HCT116 (cell line): Measurements from ENCODE around the gene ADI1. TPM values are rescaled to one million over a fixed set of nuclear protein-coding genes. Genes with fewer than 3 reads are reported as not detected.

Source experiments
- ATAC-seq: fragments of 200-7000 bp; cut with Tn5 transposase; 2 replicates; pipeline ENCODE4 v1.9.1; 2020; ENCODE audit warnings: mild to moderate bottlenecking, moderate library complexity
- BruUV-seq: library from RNA; stranded (reverse); fragments of 400-500 nt; replicated peaks from 2 replicates; lab custom pipeline; 2021; lab: Mats Ljungman, UMichigan
- CTCF ChIA-PET: fragments of 300-600 bp; sonication (Branson Sonifier 250); formaldehyde crosslinking; loops from one replicate; lab custom pipeline; 2021; ENCODE audit warnings: antibody characterized with exemption; lab: Charles Lee
- POLR2A ChIA-PET: fragments of 300-600, 350-600 bp; sonication (Branson Sonifier 250); formaldehyde crosslinking; loops from one replicate; lab custom pipeline; 2021; ENCODE audit warnings: antibody characterized with exemption; lab: Charles Lee
- RAD21 ChIA-PET, 2 experiments: fragments of 300-600 bp; sonication (Branson Sonifier 250); formaldehyde crosslinking; loops; one replicate each; lab custom pipeline; 2023; ENCODE audit warnings: low total read pairs in 2 of 2; ENCODE audit not compliant: uncharacterized antibody in 2 of 2, unreplicated experiment in 2 of 2, low non-redundant PET in 1 of 2; lab: Charles Lee
- DNase-seq: peaks from one replicate; pipeline ENCODE4 v3.0.0-alpha.2; 2010; ENCODE audit warnings: low read depth, low spot score
- H2AFZ ChIP-seq: fragments of 200-600 bp; shearing (Covaris generic), sonication (generic); 2 replicates; pipeline ENCODE4 v1.6.1; 2017; ENCODE audit warnings: low read depth, mixed run types, mixed read lengths, antibody characterized with exemption, low read length; ENCODE audit not compliant: poor library complexity, severe bottlenecking
- H3K27ac ChIP-seq: 2 replicates; pipeline ENCODE4 v1.5.1; 2012; ENCODE audit warnings: low read depth, low read length
- H3K27me3 ChIP-seq: fragments of 200-600 bp; sonication (generic); 2 replicates; pipeline ENCODE4 v1.6.1; 2016; ENCODE audit warnings: mixed run types, low read length, mixed read lengths; ENCODE audit not compliant: insufficient read depth
- H3K36me3 ChIP-seq, 2 experiments: fragments of 200-500 bp in 1 of 2; fragments of 200-600 bp in 1 of 2; sonication (Bioruptor generic) in 1 of 2; sonication (generic) in 1 of 2; 2 replicates each; pipeline versions ENCODE4 v1.5.1 to v1.6.1; 2014 to 2016; ENCODE audit warnings: low read length in 2 of 2, inconsistent platforms in 1 of 2, mixed read lengths in 1 of 2, mixed run types in 1 of 2; ENCODE audit not compliant: insufficient read depth in 2 of 2, control insufficient read depth in 1 of 2
- H3K4me1 ChIP-seq, 2 experiments: fragments of 200-600 bp in 1 of 2; sonication (generic) in 1 of 2; 2 replicates each; pipeline versions ENCODE4 v1.5.1 to v1.6.1; 2012 to 2017; ENCODE audit warnings: low read length in 2 of 2, inconsistent platforms in 1 of 2, mild to moderate bottlenecking in 1 of 2, mixed read lengths in 1 of 2, mixed run types in 1 of 2, moderate library complexity in 1 of 2; ENCODE audit not compliant: insufficient read depth in 2 of 2, control insufficient read depth in 1 of 2
- H3K4me2 ChIP-seq: fragments of 200-600 bp; sonication (generic); 2 replicates; pipeline ENCODE4 v1.6.1; 2017; ENCODE audit warnings: mixed run types, low read length, mixed read lengths
- H3K4me3 ChIP-seq, 2 experiments: fragments of 200-600 bp in 1 of 2; sonication (generic) in 1 of 2; replicated peaks in 1 of 2; 2 replicates each; pipeline ENCODE4 v1.5.1; 2011 to 2016; ENCODE audit warnings: low read length in 2 of 2, control low read depth in 1 of 2, low read depth in 1 of 2, mild to moderate bottlenecking in 1 of 2, mixed read lengths in 1 of 2, mixed run types in 1 of 2
- H3K79me2 ChIP-seq: fragments of 200-600 bp; sonication (generic); 2 replicates; pipeline ENCODE4 v1.6.1; 2017; ENCODE audit warnings: mild to moderate bottlenecking, mixed run types, low read length, moderate library complexity, mixed read lengths; ENCODE audit not compliant: insufficient read depth
- H3K9ac ChIP-seq: fragments of 200-600 bp; sonication (generic); 2 replicates; pipeline ENCODE4 v1.6.1; 2016; ENCODE audit warnings: low read length, mixed read lengths
- H3K9me2 ChIP-seq: fragments of 200-600 bp; sonication (generic), shearing (Covaris generic); 2 replicates; pipeline ENCODE4 v1.6.1; 2017; ENCODE audit warnings: mixed run types, mild to moderate bottlenecking, moderate library complexity; ENCODE audit not compliant: insufficient read depth
- H3K9me3 ChIP-seq, 2 experiments: fragments of 200-500 bp in 1 of 2; fragments of 200-600 bp in 1 of 2; sonication (Bioruptor generic) in 1 of 2; sonication (generic) in 1 of 2; 2 replicates each; pipeline ENCODE4 v1.6.1; 2014 to 2017; ENCODE audit warnings: low read length in 2 of 2, mixed read lengths in 2 of 2, inconsistent platforms in 1 of 2, low read depth in 1 of 2, mild to moderate bottlenecking in 1 of 2, mixed run types in 1 of 2, moderate library complexity in 1 of 2; ENCODE audit not compliant: control insufficient read depth in 1 of 2, insufficient read depth in 1 of 2
- H4K20me1 ChIP-seq: fragments of 200-600 bp; sonication (generic), shearing (Covaris generic); 2 replicates; pipeline ENCODE4 v1.6.1; 2017; ENCODE audit warnings: mixed run types, mild to moderate bottlenecking, moderate library complexity; ENCODE audit not compliant: insufficient read depth
- CTCF ChIP-seq, 3 experiments: fragments of 200-600 bp in 1 of 3; sonication (generic) in 1 of 3; IDR thresholded peaks in 2 of 3; conservative IDR thresholded peaks in 1 of 3; 2 replicates each; pipeline ENCODE4 v1.5.1; 2012 to 2017; ENCODE audit warnings: low read depth in 2 of 3, low read length in 2 of 3, antibody characterized with exemption in 1 of 3, borderline replicate concordance in 1 of 3, control low read depth in 1 of 3, mild to moderate bottlenecking in 1 of 3, mixed read lengths in 1 of 3, mixed run types in 1 of 3, moderate library complexity in 1 of 3; ENCODE audit not compliant: insufficient read depth in 1 of 3
- FOSL1 ChIP-seq: IDR thresholded peaks from 2 replicates; pipeline ENCODE4 v1.6.1; 2012; ENCODE audit warnings: low read depth
- POLR2AphosphoS5 ChIP-seq: IDR thresholded peaks from 2 replicates; pipeline ENCODE4 v1.6.1; 2011; ENCODE audit warnings: mild to moderate bottlenecking, low read depth, low read length, moderate library complexity
- SRF ChIP-seq: IDR thresholded peaks from 2 replicates; pipeline ENCODE4 v1.6.1; 2012; ENCODE audit warnings: low read depth
- intact Hi-C: fragments of 100-400 bp; cut with micrococcal nuclease; formaldehyde crosslinking; loops from 2 replicates; pipeline ENCODE4 v1.10.0; 2022
- total RNA-seq: library from RNA; stranded (reverse); gene quantifications from one replicate; pipeline ENCODE4 v1.2.1, GENCODE V29; 2021; ENCODE audit not compliant: unreplicated experiment
- TF ChIP-seq, protein P1 (sequence below): IDR thresholded peaks from 2 replicates; pipeline ENCODE4 v1.6.1; 2012

The ADI1 gene
- total RNA-seq, 1 experiment from 2014 or later: 27.0 TPM

DNA sequence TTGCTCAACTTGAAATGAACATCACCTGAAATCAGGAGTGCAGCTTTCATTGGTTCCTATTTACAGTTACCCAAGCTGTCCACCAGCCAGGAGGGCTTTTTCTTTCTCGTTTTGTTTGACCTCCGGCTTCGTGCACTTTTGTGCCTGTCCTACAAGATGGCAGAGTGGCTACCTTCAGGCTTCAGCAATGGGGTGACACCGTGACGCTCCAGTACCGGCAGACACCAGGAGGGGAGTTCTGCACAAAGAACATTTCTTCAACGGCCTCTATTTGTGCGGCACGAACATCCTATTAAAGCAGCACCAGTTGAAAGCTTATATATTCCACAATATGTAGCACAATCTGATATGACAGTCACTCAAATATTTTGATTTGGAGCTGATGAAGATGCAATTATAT lies 20.5 kb upstream of the ADI1 start:
- peaks cover 8 to 24% of the 10 kb centered on the region in 2 experiments for H3K4me1 ChIP-seq
- no peaks in the 10 kb centered on the region for H3K9me3 ChIP-seq
- H3K4me2 ChIP-seq: no peak overlapping the region
- intact Hi-C loops: loop anchor here (10.0 kb wide), 1 partner anchor 115 kb away; the partner anchor contains the start of gene ALLC
- POLR2A ChIA-PET: no interaction called here
- DNase-seq (no peak), ATAC-seq (no peak)
- H3K27me3 ChIP-seq: no peaks in the 10 kb centered on the region
- TF ChIP-seq CTCF (IDR thresholded peaks at IDR 0.05 in 2 of 3, conservative IDR thresholded peaks at IDR 0.05 in 1 of 3; ENCODE audit: borderline replicate concordance in 1 of 3, insufficient read depth in 1 of 3, low read depth in 2 of 3, low read length in 2 of 3): peak in 2 of 3 experiments; percentile 19 to 29; a peak in 1 of 6 replicates
- TF ChIP-seq, protein P1, sequence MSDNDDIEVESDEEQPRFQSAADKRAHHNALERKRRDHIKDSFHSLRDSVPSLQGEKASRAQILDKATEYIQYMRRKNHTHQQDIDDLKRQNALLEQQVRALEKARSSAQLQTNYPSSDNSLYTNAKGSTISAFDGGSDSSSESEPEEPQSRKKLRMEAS: no peak
- TF ChIP-seq, all 23 proteins: peak for 1
- H3K9ac ChIP-seq: no peak overlapping the region
- no peak overlapping the region for H3K4me3 ChIP-seq
- RAD21 ChIA-PET: no interaction called here
- no TSS peak for BruUV-seq
- H3K9me2 ChIP-seq: no peaks in the 10 kb centered on the region
- H2AFZ ChIP-seq: no peak overlapping the region
- 0 out of 2 replicates have a peak, but pooled peaks cover 6% of the 10 kb centered on the region for H4K20me1 ChIP-seq
- CTCF ChIA-PET: no interaction called here
- H3K36me3 ChIP-seq: peaks cover 21 to 31% of the 10 kb centered on the region in 2 experiments
- peaks cover 36% of the 10 kb centered on the region for H3K79me2 ChIP-seq
- no peak overlapping the region for H3K27ac ChIP-seq

DNA sequence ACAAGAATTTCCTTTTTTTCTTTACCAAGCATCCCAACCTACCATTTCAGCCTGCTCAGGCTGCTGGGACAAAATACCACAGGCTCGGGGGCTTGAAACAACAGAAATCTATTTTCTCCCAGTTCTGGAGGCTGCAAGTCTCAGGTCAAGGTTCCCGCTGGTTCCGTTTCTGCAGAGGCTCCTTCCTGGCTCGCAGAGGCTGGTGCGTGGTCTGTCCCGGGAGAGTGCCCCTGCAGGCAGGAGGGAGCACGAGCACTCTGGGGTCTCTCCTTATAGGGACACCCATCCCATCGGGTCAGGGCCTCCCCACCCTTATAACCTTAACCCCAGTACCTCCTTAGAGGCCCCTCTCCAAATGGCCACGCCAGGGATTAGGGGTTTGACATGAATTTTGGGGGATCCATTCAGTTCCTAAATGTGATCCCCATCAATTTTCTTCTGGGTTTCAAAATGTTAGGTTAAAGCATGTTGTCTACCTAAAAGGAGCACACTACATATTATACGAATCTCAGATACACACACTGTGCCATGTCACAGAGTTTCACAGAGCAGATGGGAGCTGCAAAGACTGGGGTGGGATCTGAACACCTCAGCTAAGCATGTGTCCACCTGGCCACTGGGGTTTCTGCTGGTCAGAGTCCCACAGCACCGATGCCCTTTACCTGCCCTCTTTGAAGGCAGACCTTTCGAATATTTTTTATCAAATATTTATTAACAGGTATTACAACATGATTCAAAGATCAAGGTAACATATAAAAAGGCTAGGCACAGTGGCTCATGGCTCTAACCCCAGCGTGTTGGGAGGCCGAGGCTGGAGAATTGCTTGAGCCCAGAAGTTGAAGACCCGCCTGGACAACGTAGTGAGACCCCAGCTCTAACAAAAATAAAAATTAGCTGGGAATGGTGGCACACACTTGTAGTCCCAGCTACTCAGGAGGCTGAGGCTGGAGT lies 17.6 kb upstream of the ADI1 start:
- ATAC-seq: peak; percentile 85
- Histone ChIP-seq H3K36me3 (peaks cover 3 to 7% of the 10 kb centered on the region in 2 experiments; a peak in 3 of 4 replicates), H3K79me2 (peaks cover 10% of the 10 kb centered on the region), H3K9me3 (no peaks in the 10 kb centered on the region), H3K4me1 (peaks cover 8 to 30% of the 10 kb centered on the region in 2 experiments), H4K20me1 (0 out of 2 replicates have a peak, but pooled peaks cover 2% of the 10 kb centered on the region), H2AFZ (peak overlapping the region; percentile 71), H3K4me3 (peak overlapping the region; percentile 64 to 65), H3K27ac (peak overlapping the region; percentile 75), H3K9me2 (no peaks in the 10 kb centered on the region), H3K27me3 (no peaks in the 10 kb centered on the region), H3K4me2 (peak overlapping the region; percentile 90), H3K9ac (peak overlapping the region; percentile 77)
- TF ChIP-seq CTCF (IDR thresholded peaks at IDR 0.05 in 2 of 3, conservative IDR thresholded peaks at IDR 0.05 in 1 of 3; ENCODE audit: borderline replicate concordance in 1 of 3, insufficient read depth in 1 of 3, low read depth in 2 of 3, low read length in 2 of 3) (peak; percentile 20 to 78 (median 72); a peak in 4 of 6 replicates), FOSL1 (no peak), SRF (0 out of 2 replicates have a peak, but pooled peaks have one; percentile 56), POLR2AphosphoS5 (peak; percentile 48)
- TF ChIP-seq, protein P1: peak; percentile 29; the same call in 1 of the 2 replicates
- intact Hi-C loops: loop anchor here (10.0 kb wide), 1 partner anchor 118 kb away; the partner anchor contains the start of gene ALLC
- DNase-seq: peak; percentile 26
- no TSS peak for BruUV-seq
- ChIA-PET RAD21 (no interaction called here), POLR2A (no interaction called here), CTCF (interaction anchor here (0.9 kb wide), 2 partner anchors 12 to 21 kb away, joined by 3 read pairs; partner anchors contain the start of gene RNASEH1)
